ENCODE data around the gene PIGH. TPM values are rescaled to one million over a fixed set of nuclear protein-coding genes. Genes with fewer than 3 reads are reported as not detected.

Gene PIGH
- total RNA-seq, result 20.7 TPM
- 43.5 TPM for polyA plus RNA-seq
- long read RNA-seq, donor 1, result 0 reads
- long read RNA-seq, donor 2, result 0 reads
- long read RNA-seq, donor 3, transcript PIGH-201 (4 exons, 1,420 nt), result major isoform, 10 of 14 reads
- long read RNA-seq, donor 3, partial matches to known transcripts, result 0 of 14 reads
- long read RNA-seq, donor 3, other reads (novel, unspliced or antisense), result 0 of 14 reads
- long read RNA-seq, donor 4, partial matches to known transcripts, result 0 of 4 reads
- long read RNA-seq, donor 4, other reads (novel, unspliced or antisense), result 0 of 4 reads
- long read RNA-seq, donor 5, transcript PIGH-201 (4 exons, 1,420 nt), result major isoform, 17 of 22 reads
- long read RNA-seq, donor 5, partial matches to known transcripts, result 0 of 22 reads
- long read RNA-seq, donor 5, other reads (novel, unspliced or antisense), result 0 of 22 reads
- long read RNA-seq, donor 6, transcript PIGH-201 (4 exons, 1,420 nt), result major isoform, 16 of 18 reads
- long read RNA-seq, donor 6, partial matches to known transcripts, result 0 of 18 reads
- long read RNA-seq, donor 6, other reads (novel, unspliced or antisense), result 0 of 18 reads
- long read RNA-seq, donor 7, transcript PIGH-201 (4 exons, 1,420 nt), result major isoform, 5 of 8 reads
- long read RNA-seq, donor 7, partial matches to known transcripts, result 0 of 8 reads
- long read RNA-seq, donor 7, other reads (novel, unspliced or antisense), result 0 of 8 reads
- long read RNA-seq, donor 8, partial matches to known transcripts, result 0 of 4 reads
- long read RNA-seq, donor 8, other reads (novel, unspliced or antisense), result 0 of 4 reads
- long read RNA-seq, donor 9, transcript PIGH-201 (4 exons, 1,420 nt), result major isoform, 7 of 8 reads
- long read RNA-seq, donor 9, partial matches to known transcripts, result 0 of 8 reads
- long read RNA-seq, donor 9, other reads (novel, unspliced or antisense), result 0 of 8 reads
- long read RNA-seq, donor 10, transcript PIGH-201 (4 exons, 1,420 nt), result major isoform, 9 of 12 reads
- long read RNA-seq, donor 10, partial matches to known transcripts, result 0 of 12 reads
- long read RNA-seq, donor 10, other reads (novel, unspliced or antisense), result 0 of 12 reads

GRCh38 chr14:67599698-67600561, at the start of gene PIGH:
Gene PIGH, minus strand, starts transcription at chr14:67600268. Its CDS starts 65 bp downstream, at chr14:67600203.
- peaks cover 0 to 8% of the 10 kb centered on the region in 2 donors for H3K9me3 ChIP-seq (ENCODE audit: control insufficient read depth in 2 of 2, insufficient read depth in 1 of 2, low read length in 1 of 2)
- WGBS, result 4% methylated on average over 77 of the region's 77 CpGs
- H3K27ac ChIP-seq (ENCODE audit: low read depth in 1 of 2, low read length in 1 of 2), result peak within 1 kb of the TSS; percentile 81 to 88
- H3K36me3 ChIP-seq (ENCODE audit: control insufficient read depth in 2 of 2, insufficient read depth in 2 of 2, low read length in 1 of 2), result no peaks in the 10 kb centered on the region
- peaks cover 0 to 5% of the 10 kb centered on the region in 2 donors for H3K4me1 ChIP-seq (ENCODE audit: control insufficient read depth in 2 of 2, insufficient read depth in 2 of 2, low read length in 2 of 2)
- DNase-seq (ENCODE audit: low read depth in 6 of 9, low spot score in 9 of 9), result peak; percentile 73 to 96 (median 88)
- no peaks in the 10 kb centered on the region for H3K27me3 ChIP-seq (ENCODE audit: control insufficient read depth in 2 of 2, insufficient read depth in 1 of 2, low read length in 1 of 2)
- H3K4me3 ChIP-seq (ENCODE audit: low read length in 2 of 2), result peak within 1 kb of the TSS; percentile 90 to 97

GRCh38 chr14:67646131-67646530, 46.1 kb upstream of the PIGH start:
- WGBS, result 96% methylated on average over 3 of the region's 3 CpGs
- Histone ChIP-seq H3K4me3 (ENCODE audit: low read length in 2 of 2) (no peak overlapping the region), H3K9me3 (ENCODE audit: control insufficient read depth in 2 of 2, insufficient read depth in 1 of 2, low read length in 1 of 2) (no peaks in the 10 kb centered on the region), H3K4me1 (ENCODE audit: control insufficient read depth in 2 of 2, insufficient read depth in 2 of 2, low read length in 2 of 2) (no peaks in the 10 kb centered on the region), H3K27me3 (ENCODE audit: control insufficient read depth in 2 of 2, insufficient read depth in 1 of 2, low read length in 1 of 2) (no peaks in the 10 kb centered on the region), H3K27ac (ENCODE audit: low read depth in 1 of 2, low read length in 1 of 2) (no peak overlapping the region), H3K36me3 (ENCODE audit: control insufficient read depth in 2 of 2, insufficient read depth in 2 of 2, low read length in 1 of 2) (peaks cover 28 to 32% of the 10 kb centered on the region in 2 donors)
- no peak for DNase-seq (ENCODE audit: low read depth in 6 of 9, low spot score in 9 of 9)

GRCh38 chr14:67645414-67645813, 45.3 kb upstream of the PIGH start:
- Histone ChIP-seq H3K4me1 (ENCODE audit: control insufficient read depth in 2 of 2, insufficient read depth in 2 of 2, low read length in 2 of 2) (no peaks in the 10 kb centered on the region), H3K27me3 (ENCODE audit: control insufficient read depth in 2 of 2, insufficient read depth in 1 of 2, low read length in 1 of 2) (no peaks in the 10 kb centered on the region), H3K27ac (ENCODE audit: low read depth in 1 of 2, low read length in 1 of 2) (no peak overlapping the region), H3K36me3 (ENCODE audit: control insufficient read depth in 2 of 2, insufficient read depth in 2 of 2, low read length in 1 of 2) (peaks cover 21 to 25% of the 10 kb centered on the region in 2 donors), H3K9me3 (ENCODE audit: control insufficient read depth in 2 of 2, insufficient read depth in 1 of 2, low read length in 1 of 2) (no peaks in the 10 kb centered on the region), H3K4me3 (ENCODE audit: low read length in 2 of 2) (no peak overlapping the region)
- WGBS, result 99% methylated on average over 5 of the region's 5 CpGs
- DNase-seq (ENCODE audit: low read depth in 6 of 9, low spot score in 9 of 9), result no peak

GRCh38 chr14:67644428-67644827, 44.4 kb upstream of the PIGH start:
- H3K4me1 ChIP-seq (ENCODE audit: control insufficient read depth in 2 of 2, insufficient read depth in 2 of 2, low read length in 2 of 2), result no peaks in the 10 kb centered on the region
- H3K27me3 ChIP-seq (ENCODE audit: control insufficient read depth in 2 of 2, insufficient read depth in 1 of 2, low read length in 1 of 2), result no peaks in the 10 kb centered on the region
- DNase-seq (ENCODE audit: low read depth in 6 of 9, low spot score in 9 of 9), result no peak
- no peak overlapping the region for H3K27ac ChIP-seq (ENCODE audit: low read depth in 1 of 2, low read length in 1 of 2)
- H3K4me3 ChIP-seq (ENCODE audit: low read length in 2 of 2), result no peak overlapping the region
- H3K9me3 ChIP-seq (ENCODE audit: control insufficient read depth in 2 of 2, insufficient read depth in 1 of 2, low read length in 1 of 2), result no peaks in the 10 kb centered on the region
- peaks cover 11 to 15% of the 10 kb centered on the region in 2 donors for H3K36me3 ChIP-seq (ENCODE audit: control insufficient read depth in 2 of 2, insufficient read depth in 2 of 2, low read length in 1 of 2)
- 92% methylated on average over 2 of the region's 2 CpGs for WGBS

- Histone ChIP-seq H3K4me1 (ENCODE audit: control insufficient read depth in 2 of 2, insufficient read depth in 2 of 2, low read length in 2 of 2) (no peaks in the 10 kb centered on the region), H3K27ac (ENCODE audit: low read depth in 1 of 2, low read length in 1 of 2) (no peak overlapping the region), H3K4me3 (ENCODE audit: low read length in 2 of 2) (no peak overlapping the region), H3K27me3 (ENCODE audit: control insufficient read depth in 2 of 2, insufficient read depth in 1 of 2, low read length in 1 of 2) (no peaks in the 10 kb centered on the region), H3K9me3 (ENCODE audit: control insufficient read depth in 2 of 2, insufficient read depth in 1 of 2, low read length in 1 of 2) (no peaks in the 10 kb centered on the region), H3K36me3 (ENCODE audit: control insufficient read depth in 2 of 2, insufficient read depth in 2 of 2, low read length in 1 of 2) (peaks cover 5 to 11% of the 10 kb centered on the region in 2 donors)
- no peak for DNase-seq (ENCODE audit: low read depth in 6 of 9, low spot score in 9 of 9)
- WGBS, result 93% methylated on average over 1 of the region's 1 CpG
Observed at GRCh38 chr14:67643713-67644112, 43.6 kb upstream of the PIGH start.

- Histone ChIP-seq H3K27me3 (ENCODE audit: control insufficient read depth in 2 of 2, insufficient read depth in 1 of 2, low read length in 1 of 2) (no peaks in the 10 kb centered on the region), H3K27ac (ENCODE audit: low read depth in 1 of 2, low read length in 1 of 2) (no peak overlapping the region), H3K4me1 (ENCODE audit: control insufficient read depth in 2 of 2, insufficient read depth in 2 of 2, low read length in 2 of 2) (no peaks in the 10 kb centered on the region), H3K36me3 (ENCODE audit: control insufficient read depth in 2 of 2, insufficient read depth in 2 of 2, low read length in 1 of 2) (peaks cover 2 to 8% of the 10 kb centered on the region in 2 donors), H3K9me3 (ENCODE audit: control insufficient read depth in 2 of 2, insufficient read depth in 1 of 2, low read length in 1 of 2) (no peaks in the 10 kb centered on the region), H3K4me3 (ENCODE audit: low read length in 2 of 2) (no peak overlapping the region)
- WGBS, result 93% methylated on average over 5 of the region's 5 CpGs
- no peak for DNase-seq (ENCODE audit: low read depth in 6 of 9, low spot score in 9 of 9)
Observed at GRCh38 chr14:67641902-67642749, 42.1 kb upstream of the PIGH start.

GRCh38 chr14:67641480-67641879, 41.4 kb upstream of the PIGH start:
- no peaks in the 10 kb centered on the region for H3K4me1 ChIP-seq (ENCODE audit: control insufficient read depth in 2 of 2, insufficient read depth in 2 of 2, low read length in 2 of 2)
- WGBS, result 98% methylated on average over 1 of the region's 1 CpG

GRCh38 chr14:67638642-67639041, 38.6 kb upstream of the PIGH start:
- no peaks in the 10 kb centered on the region for H3K9me3 ChIP-seq (ENCODE audit: control insufficient read depth in 2 of 2, insufficient read depth in 1 of 2, low read length in 1 of 2)
- no peaks in the 10 kb centered on the region for H3K4me1 ChIP-seq (ENCODE audit: control insufficient read depth in 2 of 2, insufficient read depth in 2 of 2, low read length in 2 of 2)
- H3K27me3 ChIP-seq (ENCODE audit: control insufficient read depth in 2 of 2, insufficient read depth in 1 of 2, low read length in 1 of 2), result no peaks in the 10 kb centered on the region
- H3K27ac ChIP-seq (ENCODE audit: low read depth in 1 of 2, low read length in 1 of 2), result no peak overlapping the region
- 98% methylated on average over 3 of the region's 3 CpGs for WGBS
- H3K36me3 ChIP-seq (ENCODE audit: control insufficient read depth in 2 of 2, insufficient read depth in 2 of 2, low read length in 1 of 2), result no peaks in the 10 kb centered on the region
- H3K4me3 ChIP-seq (ENCODE audit: low read length in 2 of 2), result no peak overlapping the region
- DNase-seq (ENCODE audit: low read depth in 6 of 9, low spot score in 9 of 9), result no peak

More at GRCh38 chr14:67641480-67641879, 41.4 kb upstream of the PIGH start:
- Histone ChIP-seq H3K36me3 (ENCODE audit: control insufficient read depth in 2 of 2, insufficient read depth in 2 of 2, low read length in 1 of 2) (peaks cover under 1 to 8% of the 10 kb centered on the region in 2 donors), H3K9me3 (ENCODE audit: control insufficient read depth in 2 of 2, insufficient read depth in 1 of 2, low read length in 1 of 2) (no peaks in the 10 kb centered on the region), H3K4me3 (ENCODE audit: low read length in 2 of 2) (no peak overlapping the region), H3K27ac (ENCODE audit: low read depth in 1 of 2, low read length in 1 of 2) (no peak overlapping the region), H3K27me3 (ENCODE audit: control insufficient read depth in 2 of 2, insufficient read depth in 1 of 2, low read length in 1 of 2) (no peaks in the 10 kb centered on the region)
- no peak for DNase-seq (ENCODE audit: low read depth in 6 of 9, low spot score in 9 of 9)

All from thymus (tissue), 14 donors.